Breast epithelium (tissue), 4 donors: ENCODE data around the gene PTPN14. TPM values are rescaled to one million over a fixed set of nuclear protein-coding genes. Genes with fewer than 3 reads are reported as not detected.

Source experiments
- DNase-seq, 2 donors: peaks; one replicate each; pipeline ENCODE4 v3.0.0-alpha.2; 2019; ENCODE audit warnings: low spot score in 2 of 2
- H3K27ac ChIP-seq, 2 donors: fragments of 200-600 bp; sonication (generic) in 1 of 2; one replicate each; pipeline ENCODE4 v1.5.1; 2016 to 2019; ENCODE audit warnings: mild to moderate bottlenecking in 1 of 2
- H3K27me3 ChIP-seq, 2 donors: fragments of 200-600 bp; sonication (generic) in 1 of 2; one replicate each; pipeline versions ENCODE4 v1.5.1 to v1.6.0; 2017 to 2019; ENCODE audit warnings: control low read depth in 1 of 2, mild to moderate bottlenecking in 1 of 2
- H3K36me3 ChIP-seq: fragments of 200-600 bp; one replicate; pipeline ENCODE4 v1.5.1; 2019
- H3K4me1 ChIP-seq, 2 donors: fragments of 200-600 bp; sonication (generic); one replicate each; pipeline ENCODE4 v1.5.1; 2016 to 2019; ENCODE audit warnings: control low read depth in 1 of 2
- H3K4me3 ChIP-seq, 3 donors: fragments of 200-600 bp; sonication (generic); 1 replicate in 2 of 3; 2 replicates in 1 of 3; pipeline ENCODE4 v1.5.1; 2016 to 2019; ENCODE audit warnings: mild to moderate bottlenecking in 3 of 3, moderate library complexity in 2 of 3
- H3K9me3 ChIP-seq, 2 donors: fragments of 200-600 bp; sonication (generic) in 1 of 2; one replicate each; pipeline ENCODE4 v1.5.1; 2016 to 2019; ENCODE audit warnings: control low read depth in 1 of 2
- POLR2A ChIP-seq: fragments of 450-650 bp; IDR thresholded peaks from one replicate; pipeline ENCODE4 v1.6.1; 2016; ENCODE audit warnings: antibody characterized with exemption, mild to moderate bottlenecking, moderate library complexity
- POLR2AphosphoS5 ChIP-seq, 3 donors: sonication (generic); formaldehyde crosslinking; IDR thresholded peaks; one replicate each; pipeline ENCODE4 v1.6.1; 2017; ENCODE audit warnings: antibody characterized with exemption in 3 of 3
- intact Hi-C: fragments of 100-400 bp; cut with DNase I; formaldehyde crosslinking; loops from one replicate; pipeline ENCODE4 v1.15.1; 2023; ENCODE audit warnings: low total_unique reads
- total RNA-seq, 3 donors: library from RNA; depleted of rRNA; stranded (reverse); fragments of >200 nt; gene quantifications; one replicate each; pipeline ENCODE4 v1.1.0, GENCODE V29; 2016
- TF ChIP-seq, protein P1 (sequence below), 3 donors: fragments of 450-650 bp; IDR thresholded peaks; one replicate each; pipeline ENCODE4 v1.5.1; 2016 to 2017; ENCODE audit warnings: antibody characterized with exemption in 3 of 3, mild to moderate bottlenecking in 3 of 3, moderate library complexity in 3 of 3

PTPN14 gene
- total RNA-seq, 3 donors from 2014 or later: 30.4 to 57.4 (median 49.5) TPM

- no peaks in the 10 kb centered on the region for H3K4me1 ChIP-seq
- no peak overlapping the region for H3K4me3 ChIP-seq
- H3K36me3 ChIP-seq: no peaks in the 10 kb centered on the region
- no peak overlapping the region for H3K27ac ChIP-seq
- H3K27me3 ChIP-seq: no peaks in the 10 kb centered on the region
- TF ChIP-seq, protein P1, sequence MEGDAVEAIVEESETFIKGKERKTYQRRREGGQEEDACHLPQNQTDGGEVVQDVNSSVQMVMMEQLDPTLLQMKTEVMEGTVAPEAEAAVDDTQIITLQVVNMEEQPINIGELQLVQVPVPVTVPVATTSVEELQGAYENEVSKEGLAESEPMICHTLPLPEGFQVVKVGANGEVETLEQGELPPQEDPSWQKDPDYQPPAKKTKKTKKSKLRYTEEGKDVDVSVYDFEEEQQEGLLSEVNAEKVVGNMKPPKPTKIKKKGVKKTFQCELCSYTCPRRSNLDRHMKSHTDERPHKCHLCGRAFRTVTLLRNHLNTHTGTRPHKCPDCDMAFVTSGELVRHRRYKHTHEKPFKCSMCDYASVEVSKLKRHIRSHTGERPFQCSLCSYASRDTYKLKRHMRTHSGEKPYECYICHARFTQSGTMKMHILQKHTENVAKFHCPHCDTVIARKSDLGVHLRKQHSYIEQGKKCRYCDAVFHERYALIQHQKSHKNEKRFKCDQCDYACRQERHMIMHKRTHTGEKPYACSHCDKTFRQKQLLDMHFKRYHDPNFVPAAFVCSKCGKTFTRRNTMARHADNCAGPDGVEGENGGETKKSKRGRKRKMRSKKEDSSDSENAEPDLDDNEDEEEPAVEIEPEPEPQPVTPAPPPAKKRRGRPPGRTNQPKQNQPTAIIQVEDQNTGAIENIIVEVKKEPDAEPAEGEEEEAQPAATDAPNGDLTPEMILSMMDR (IDR thresholded peaks at IDR 0.05): no peak
- TF ChIP-seq POLR2A (no peak), POLR2AphosphoS5 (IDR thresholded peaks at IDR 0.05) (no peak)
- intact Hi-C loops: no loop called here
- no peaks in the 10 kb centered on the region for H3K9me3 ChIP-seq
- DNase-seq: no peak
Observed at GRCh38 chr1:214416858-214417257, 134.5 kb downstream of the PTPN14 start.

GRCh38 chr1:214416417-214416816, 135.0 kb downstream of the PTPN14 start:
- intact Hi-C loops: no loop called here
- H3K4me1 ChIP-seq: no peaks in the 10 kb centered on the region
- H3K4me3 ChIP-seq: no peak overlapping the region
- H3K27ac ChIP-seq: peak overlapping the region in 1 of 2 donors; percentile 53
- no peaks in the 10 kb centered on the region for H3K27me3 ChIP-seq
- H3K36me3 ChIP-seq: no peaks in the 10 kb centered on the region
- no peaks in the 10 kb centered on the region for H3K9me3 ChIP-seq
- DNase-seq: no peak
- TF ChIP-seq POLR2AphosphoS5 (IDR thresholded peaks at IDR 0.05) (no peak), POLR2A (no peak)
- TF ChIP-seq, protein P1 (IDR thresholded peaks at IDR 0.05): no peak

- H3K27ac ChIP-seq: peak overlapping the region in 1 of 2 donors; percentile 53
- DNase-seq: no peak
- intact Hi-C loops: no loop called here
Observed at GRCh38 chr1:214415131-214415530, 136.3 kb downstream of the PTPN14 start.

DNA sequence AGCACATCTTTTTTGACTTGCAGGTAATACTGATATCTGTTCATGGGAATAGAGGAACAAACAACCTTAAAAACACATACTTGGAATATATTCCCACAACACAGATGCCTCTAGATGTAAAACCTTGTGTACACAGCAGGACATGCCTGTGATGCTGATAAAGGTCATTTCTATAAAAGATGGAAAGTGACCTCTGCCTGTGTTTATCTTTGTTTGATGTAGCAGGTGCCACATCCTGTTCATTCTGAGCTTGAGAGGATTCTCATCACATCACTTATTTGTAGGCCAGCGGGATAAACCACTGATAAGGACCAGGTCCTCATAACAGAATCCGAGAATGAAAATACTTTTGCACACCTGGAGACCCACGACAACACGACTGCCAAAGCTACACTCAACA, 136.7 kb downstream of the PTPN14 start:
- TF ChIP-seq POLR2A (no peak), POLR2AphosphoS5 (IDR thresholded peaks at IDR 0.05) (no peak)
- TF ChIP-seq, protein P1 (IDR thresholded peaks at IDR 0.05): no peak
- Histone ChIP-seq H3K27me3 (no peaks in the 10 kb centered on the region), H3K27ac (peak overlapping the region in 1 of 2 donors; percentile 53), H3K4me1 (no peaks in the 10 kb centered on the region), H3K36me3 (no peaks in the 10 kb centered on the region), H3K9me3 (no peaks in the 10 kb centered on the region), H3K4me3 (no peak overlapping the region)
- no peak for DNase-seq
- intact Hi-C loops: no loop called here

More at GRCh38 chr1:214415131-214415530, 136.3 kb downstream of the PTPN14 start:
- no peak overlapping the region for H3K4me3 ChIP-seq
- H3K9me3 ChIP-seq: no peaks in the 10 kb centered on the region
- no peak for TF ChIP-seq POLR2A
- TF ChIP-seq, protein P1 (IDR thresholded peaks at IDR 0.05): no peak
- no peak for TF ChIP-seq POLR2AphosphoS5 (IDR thresholded peaks at IDR 0.05)
- no peaks in the 10 kb centered on the region for H3K27me3 ChIP-seq
- no peaks in the 10 kb centered on the region for H3K4me1 ChIP-seq
- no peaks in the 10 kb centered on the region for H3K36me3 ChIP-seq

GRCh38 chr1:214413315-214413714, 138.1 kb downstream of the PTPN14 start:
- DNase-seq: no peak
- H3K27me3 ChIP-seq: no peaks in the 10 kb centered on the region
- intact Hi-C loops: no loop called here
- H3K4me1 ChIP-seq: no peaks in the 10 kb centered on the region
- no peaks in the 10 kb centered on the region for H3K9me3 ChIP-seq
- H3K36me3 ChIP-seq: no peaks in the 10 kb centered on the region
- H3K27ac ChIP-seq: no peak overlapping the region
- no peak overlapping the region for H3K4me3 ChIP-seq
- TF ChIP-seq POLR2AphosphoS5 (IDR thresholded peaks at IDR 0.05): no peak
- TF ChIP-seq, protein P1 (IDR thresholded peaks at IDR 0.05): no peak
- TF ChIP-seq POLR2A: no peak
